GM11168 (cell line): ENCODE measurements around the gene TOR1B.

Experiments
- in situ Hi-C: fragments of 300-500 bp; cut with MboI; formaldehyde crosslinking; loops from one replicate; pipeline ENCODE4 v1.12.0; 2022; ENCODE audit warnings: low sequenced_read_pairs; ENCODE audit not compliant: unreplicated experiment

TOR1B gene

GRCh38 chr9:129811967-129812363, 9.0 kb downstream of the TOR1B start:
- in situ Hi-C loops: no loop called here

GRCh38 chr9:129812385-129812784, 9.4 kb downstream of the TOR1B start:
- in situ Hi-C loops: no loop called here

GRCh38 chr9:129813661-129814060, 10.7 kb downstream of the TOR1B start:
- in situ Hi-C loops: no loop called here

- in situ Hi-C loops: no loop called here
Observed at GRCh38 chr9:129814432-129815223, 11.6 kb downstream of the TOR1B start.

GRCh38 chr9:129815278-129815677, 12.3 kb downstream of the TOR1B start:
- in situ Hi-C loops: no loop called here

- in situ Hi-C loops: no loop called here
Observed at GRCh38 chr9:129816501-129817435, 13.8 kb downstream of the TOR1B start.

GRCh38 chr9:129822898-129823541, 20.0 kb downstream of the TOR1B start:
- in situ Hi-C loops: no loop called here

- in situ Hi-C loops: no loop called here
Observed at GRCh38 chr9:129823542-129823934, 20.6 kb downstream of the TOR1B start.

GRCh38 chr9:129823935-129824601, 21.1 kb downstream of the TOR1B start, which contains the start of gene TOR1A:
Gene TOR1A (minus strand): TSS chr9:129824136. CDS start chr9:129824085, 51 bp downstream.
- in situ Hi-C loops: no loop called here

GRCh38 chr9:129826344-129826743, 23.4 kb downstream of the TOR1B start:
- in situ Hi-C loops: no loop called here

- in situ Hi-C loops: no loop called here
Observed at GRCh38 chr9:129826759-129827158, 23.8 kb downstream of the TOR1B start.

- in situ Hi-C loops: no loop called here
Observed at GRCh38 chr9:129828051-129828450, 25.1 kb downstream of the TOR1B start.

GRCh38 chr9:129828969-129829368, 26.0 kb downstream of the TOR1B start:
- in situ Hi-C loops: no loop called here

- in situ Hi-C loops: no loop called here
Observed at GRCh38 chr9:129832982-129833381, 30.0 kb downstream of the TOR1B start.

GRCh38 chr9:129834489-129835127, 31.6 kb downstream of the TOR1B start:
- in situ Hi-C loops: no loop called here

GRCh38 chr9:129835128-129835859, 32.3 kb downstream of the TOR1B start, which contains the start of the genes C9orf78 and USP20:
Gene C9orf78 (minus strand): TSS chr9:129835275. CDS start chr9:129835221, 54 bp downstream.
Gene USP20 (plus strand): TSS chr9:129835458. CDS start chr9:129852556, 17,098 bp downstream.
- in situ Hi-C loops: no loop called here

- in situ Hi-C loops: no loop called here
Observed at GRCh38 chr9:129835860-129836223, 32.9 kb downstream of the TOR1B start.

GRCh38 chr9:129836311-129837007, 33.5 kb downstream of the TOR1B start:
- in situ Hi-C loops: no loop called here
